ENCODE data around the gene SEMA3E. TPM values are rescaled to one million over a fixed set of nuclear protein-coding genes. Genes with fewer than 3 reads are reported as not detected.

Gene SEMA3E
- total RNA-seq, 1 donor = 1.4 TPM

DNA sequence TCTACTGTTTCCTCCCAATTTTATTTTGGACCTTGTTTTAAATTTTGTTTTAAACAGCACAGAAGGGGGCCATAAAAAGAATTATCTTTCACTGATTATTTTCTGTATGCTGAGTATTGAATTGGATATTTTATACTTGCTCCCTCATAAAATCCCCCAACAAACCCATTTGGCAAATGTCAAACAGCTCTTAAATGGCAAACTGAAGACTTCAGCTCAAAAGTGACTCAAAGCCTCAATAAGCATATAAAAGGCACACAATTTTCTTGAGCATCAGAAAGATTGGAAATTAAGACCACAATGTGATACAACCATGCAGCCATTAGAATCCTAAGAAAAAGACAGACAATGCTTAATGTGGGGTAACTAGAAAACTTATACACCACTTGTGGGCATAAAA is 199.2 kb downstream of the SEMA3E start:
- no peaks in the 10 kb centered on the region for H3K79me2 ChIP-seq (ENCODE audit: insufficient read depth, low read length)
- H3K4me3 ChIP-seq (ENCODE audit: insufficient read depth, low read length) = no peak overlapping the region
- H3K27ac ChIP-seq (ENCODE audit: low read depth, low read length) = no peak overlapping the region
- TF ChIP-seq, protein P1, sequence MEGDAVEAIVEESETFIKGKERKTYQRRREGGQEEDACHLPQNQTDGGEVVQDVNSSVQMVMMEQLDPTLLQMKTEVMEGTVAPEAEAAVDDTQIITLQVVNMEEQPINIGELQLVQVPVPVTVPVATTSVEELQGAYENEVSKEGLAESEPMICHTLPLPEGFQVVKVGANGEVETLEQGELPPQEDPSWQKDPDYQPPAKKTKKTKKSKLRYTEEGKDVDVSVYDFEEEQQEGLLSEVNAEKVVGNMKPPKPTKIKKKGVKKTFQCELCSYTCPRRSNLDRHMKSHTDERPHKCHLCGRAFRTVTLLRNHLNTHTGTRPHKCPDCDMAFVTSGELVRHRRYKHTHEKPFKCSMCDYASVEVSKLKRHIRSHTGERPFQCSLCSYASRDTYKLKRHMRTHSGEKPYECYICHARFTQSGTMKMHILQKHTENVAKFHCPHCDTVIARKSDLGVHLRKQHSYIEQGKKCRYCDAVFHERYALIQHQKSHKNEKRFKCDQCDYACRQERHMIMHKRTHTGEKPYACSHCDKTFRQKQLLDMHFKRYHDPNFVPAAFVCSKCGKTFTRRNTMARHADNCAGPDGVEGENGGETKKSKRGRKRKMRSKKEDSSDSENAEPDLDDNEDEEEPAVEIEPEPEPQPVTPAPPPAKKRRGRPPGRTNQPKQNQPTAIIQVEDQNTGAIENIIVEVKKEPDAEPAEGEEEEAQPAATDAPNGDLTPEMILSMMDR (IDR thresholded peaks at IDR 0.05; ENCODE audit: extremely low read depth, low read depth, low read length) = no peak
- no peaks in the 10 kb centered on the region for H4K20me1 ChIP-seq (ENCODE audit: insufficient read depth, low read length)
- H3K27me3 ChIP-seq (ENCODE audit: insufficient read depth, low read length) = no peaks in the 10 kb centered on the region
- DNase-seq (ENCODE audit: insufficient read length, low spot score, missing footprints) = no peak
- no peaks in the 10 kb centered on the region for H3K9me3 ChIP-seq (ENCODE audit: low read depth, low read length)
- no peak overlapping the region for H2AFZ ChIP-seq (ENCODE audit: low read length)
- no peak overlapping the region for H3K4me2 ChIP-seq (ENCODE audit: insufficient read depth, low read length)
- H3K4me1 ChIP-seq (ENCODE audit: insufficient read depth, low read length) = no peaks in the 10 kb centered on the region
- H3K36me3 ChIP-seq (ENCODE audit: insufficient read depth, low read length) = no peaks in the 10 kb centered on the region

DNA sequence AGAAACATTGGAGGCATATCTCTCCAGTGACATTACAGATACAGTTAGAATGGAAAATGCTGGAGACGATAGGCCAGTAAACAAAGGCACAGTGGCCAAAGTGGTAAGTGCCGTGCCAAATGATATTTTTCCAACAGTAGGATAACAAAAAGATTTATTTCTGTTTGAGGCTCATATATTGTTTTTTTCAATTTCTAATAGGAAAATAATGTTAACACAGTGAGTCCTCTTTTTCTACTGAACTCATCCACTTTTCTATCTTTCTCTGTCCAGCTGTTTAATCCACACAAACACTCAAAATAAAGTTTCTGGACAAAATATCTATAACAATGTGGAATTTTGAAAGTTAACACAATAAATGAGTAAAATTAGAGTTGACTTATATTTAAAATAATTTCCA is 201.3 kb downstream of the SEMA3E start:
- Histone ChIP-seq H4K20me1 (ENCODE audit: insufficient read depth, low read length) (no peaks in the 10 kb centered on the region), H3K4me1 (ENCODE audit: insufficient read depth, low read length) (no peaks in the 10 kb centered on the region), H3K9me3 (ENCODE audit: low read depth, low read length) (no peaks in the 10 kb centered on the region), H3K4me3 (ENCODE audit: insufficient read depth, low read length) (no peak overlapping the region), H3K27me3 (ENCODE audit: insufficient read depth, low read length) (no peaks in the 10 kb centered on the region), H3K79me2 (ENCODE audit: insufficient read depth, low read length) (no peaks in the 10 kb centered on the region), H3K36me3 (ENCODE audit: insufficient read depth, low read length) (no peaks in the 10 kb centered on the region), H3K27ac (ENCODE audit: low read depth, low read length) (no peak overlapping the region), H3K4me2 (ENCODE audit: insufficient read depth, low read length) (no peak overlapping the region), H2AFZ (ENCODE audit: low read length) (no peak overlapping the region)
- no peak for DNase-seq (ENCODE audit: insufficient read length, low spot score, missing footprints)
- TF ChIP-seq, protein P1 (IDR thresholded peaks at IDR 0.05; ENCODE audit: extremely low read depth, low read depth, low read length) = no peak

DNA sequence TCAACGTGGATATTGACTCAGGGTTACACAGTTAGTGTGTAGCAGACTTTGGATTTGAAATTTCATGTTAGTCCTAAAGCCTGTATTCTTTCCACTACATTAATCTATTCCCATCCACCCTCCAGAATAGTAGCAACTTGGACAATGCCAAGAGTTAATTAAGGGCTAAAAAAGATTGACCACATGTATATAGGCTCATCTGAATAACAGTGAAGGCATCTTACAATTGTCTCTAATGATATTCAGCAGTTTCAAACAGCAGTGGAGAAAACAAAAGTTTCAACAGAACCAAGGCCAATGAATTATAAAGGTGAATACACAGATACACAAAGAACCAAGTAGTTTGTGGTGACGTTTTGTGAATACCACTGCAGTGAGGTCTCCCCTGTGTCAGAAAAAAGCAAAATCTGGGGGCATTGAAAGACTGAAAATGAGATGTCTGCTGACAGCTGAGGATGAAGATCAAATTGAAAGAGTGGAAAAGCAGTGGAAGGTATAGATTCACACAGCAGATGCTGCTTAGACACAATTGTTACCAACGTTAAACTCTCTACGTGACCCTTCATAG is 202.8 kb downstream of the SEMA3E start:
- Histone ChIP-seq H3K27me3 (ENCODE audit: insufficient read depth, low read length) (peaks cover 2% of the 10 kb centered on the region), H3K27ac (ENCODE audit: low read depth, low read length) (no peak overlapping the region), H2AFZ (ENCODE audit: low read length) (no peak overlapping the region), H3K36me3 (ENCODE audit: insufficient read depth, low read length) (no peaks in the 10 kb centered on the region), H3K79me2 (ENCODE audit: insufficient read depth, low read length) (no peaks in the 10 kb centered on the region), H3K9me3 (ENCODE audit: low read depth, low read length) (no peaks in the 10 kb centered on the region), H3K4me3 (ENCODE audit: insufficient read depth, low read length) (no peak overlapping the region), H3K4me1 (ENCODE audit: insufficient read depth, low read length) (no peaks in the 10 kb centered on the region), H3K4me2 (ENCODE audit: insufficient read depth, low read length) (no peak overlapping the region), H4K20me1 (ENCODE audit: insufficient read depth, low read length) (no peaks in the 10 kb centered on the region)
- TF ChIP-seq, protein P1 (IDR thresholded peaks at IDR 0.05; ENCODE audit: extremely low read depth, low read depth, low read length) = no peak
- DNase-seq (ENCODE audit: insufficient read length, low spot score, missing footprints) = no peak

DNA sequence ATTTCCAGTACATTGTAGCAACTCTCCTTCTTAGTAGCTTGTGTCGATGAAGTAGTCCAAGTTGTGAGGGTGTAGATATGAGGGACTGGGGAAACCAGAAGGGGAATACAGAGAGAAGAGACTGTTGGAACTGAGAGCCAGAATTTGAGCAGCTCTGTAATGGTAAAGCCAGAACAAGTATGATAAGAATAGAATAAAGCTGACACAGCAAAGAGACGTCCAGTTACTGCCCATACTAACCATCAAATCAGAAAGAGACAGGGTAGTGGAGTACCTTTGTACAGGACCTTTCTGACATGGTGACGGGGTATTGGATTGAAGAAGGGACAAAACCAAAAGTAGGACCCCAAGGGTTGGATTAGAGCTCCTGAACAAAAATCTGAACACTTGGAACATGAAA is 206.0 kb downstream of the SEMA3E start:
- Histone ChIP-seq H3K4me2 (ENCODE audit: insufficient read depth, low read length) (no peak overlapping the region), H3K27ac (ENCODE audit: low read depth, low read length) (no peak overlapping the region), H3K36me3 (ENCODE audit: insufficient read depth, low read length) (no peaks in the 10 kb centered on the region), H2AFZ (ENCODE audit: low read length) (no peak overlapping the region), H3K4me3 (ENCODE audit: insufficient read depth, low read length) (no peak overlapping the region), H4K20me1 (ENCODE audit: insufficient read depth, low read length) (no peaks in the 10 kb centered on the region), H3K4me1 (ENCODE audit: insufficient read depth, low read length) (no peaks in the 10 kb centered on the region), H3K79me2 (ENCODE audit: insufficient read depth, low read length) (no peaks in the 10 kb centered on the region), H3K9me3 (ENCODE audit: low read depth, low read length) (no peaks in the 10 kb centered on the region), H3K27me3 (ENCODE audit: insufficient read depth, low read length) (peaks cover 2% of the 10 kb centered on the region)
- no peak for DNase-seq (ENCODE audit: insufficient read length, low spot score, missing footprints)
- TF ChIP-seq, protein P1 (IDR thresholded peaks at IDR 0.05; ENCODE audit: extremely low read depth, low read depth, low read length) = no peak
